Measurements from ENCODE around the gene YWHAQ.

YWHAQ gene

GRCh38 chr2:9630736-9631552 lies at the start of gene YWHAQ:
TSS of gene YWHAQ (minus strand) at chr2:9630997. CDS start at chr2:9630452, 545 bp downstream.
- peak; percentile 94 for DNase-seq (ENCODE audit: low read depth)

GRCh38 chr2:9680082-9680481 lies 49.3 kb upstream of the YWHAQ start:
- no peak for DNase-seq (ENCODE audit: low read depth)

- no peak for DNase-seq (ENCODE audit: low read depth)
These were observed 48.4 kb upstream of the YWHAQ start for GRCh38 chr2:9679218-9679617.

- no peak for DNase-seq (ENCODE audit: low read depth)
These were observed 47.7 kb upstream of the YWHAQ start for GRCh38 chr2:9678544-9678943.

GRCh38 chr2:9675415-9676351 lies 44.9 kb upstream of the YWHAQ start:
- no peak for DNase-seq (ENCODE audit: low read depth)

- DNase-seq (ENCODE audit: low read depth): no peak
These were observed 44.2 kb upstream of the YWHAQ start for GRCh38 chr2:9674891-9675414.

- no peak for DNase-seq (ENCODE audit: low read depth)
These were observed 43.2 kb upstream of the YWHAQ start for GRCh38 chr2:9673914-9674481.

GRCh38 chr2:9668687-9669345 lies 38.0 kb upstream of the YWHAQ start:
- DNase-seq (ENCODE audit: low read depth): no peak

GRCh38 chr2:9667826-9668225 lies 37.0 kb upstream of the YWHAQ start:
- no peak for DNase-seq (ENCODE audit: low read depth)

- no peak for DNase-seq (ENCODE audit: low read depth)
These were observed 35.5 kb upstream of the YWHAQ start for GRCh38 chr2:9666306-9666705.

- DNase-seq (ENCODE audit: low read depth): no peak
These were observed 35.1 kb upstream of the YWHAQ start for GRCh38 chr2:9665898-9666297.

GRCh38 chr2:9664365-9664764 lies 33.6 kb upstream of the YWHAQ start:
- DNase-seq (ENCODE audit: low read depth): no peak

- DNase-seq (ENCODE audit: low read depth): no peak
These were observed 32.4 kb upstream of the YWHAQ start for GRCh38 chr2:9663008-9663879.

- DNase-seq (ENCODE audit: low read depth): no peak
These were observed 30.5 kb upstream of the YWHAQ start for GRCh38 chr2:9661261-9661660.

- DNase-seq (ENCODE audit: low read depth): no peak
These were observed 30.0 kb upstream of the YWHAQ start for GRCh38 chr2:9660781-9661180.

- no peak for DNase-seq (ENCODE audit: low read depth)
These were observed 29.4 kb upstream of the YWHAQ start for GRCh38 chr2:9660154-9660553.

GRCh38 chr2:9658972-9659371 lies 28.2 kb upstream of the YWHAQ start:
- DNase-seq (ENCODE audit: low read depth): no peak

- DNase-seq (ENCODE audit: low read depth): no peak
These were observed 26.9 kb upstream of the YWHAQ start for GRCh38 chr2:9657731-9658130.

GRCh38 chr2:9657083-9657482 lies 26.3 kb upstream of the YWHAQ start:
- DNase-seq (ENCODE audit: low read depth): no peak

GRCh38 chr2:9656270-9656766 lies 25.5 kb upstream of the YWHAQ start:
- peak; percentile 37 for DNase-seq (ENCODE audit: low read depth)
